ENCODE measurements around the gene DPYD. TPM values are rescaled to one million over a fixed set of nuclear protein-coding genes. Genes with fewer than 3 reads are reported as not detected.
A peak's percentile ranks its signal among the peaks of the same experiment; 100 is the strongest.
"Not testable (repeated sequence)": the region's sequence is repeated elsewhere in the genome, so short reads cannot be mapped to it uniquely, and the experiment has no call there.

DPYD gene
- total RNA-seq, 2 donors from 2014 or later, result 9.2 to 17.5 TPM

- H3K9me3 Mint-ChIP-seq, result peaks cover 9% of the 10 kb centered on the region
- no peaks in the 10 kb centered on the region for H3K4me1 Mint-ChIP-seq
- Histone ChIP-seq H3K9me3 (ENCODE audit: control insufficient read depth, low read length) (peaks cover 12% of the 10 kb centered on the region), H3K9ac (ENCODE audit: extremely low read depth, low read length, poor library complexity, severe bottlenecking) (no peak overlapping the region), H3K27ac (ENCODE audit: low read depth, low read length) (no peak overlapping the region), H3K4me1 (ENCODE audit: control insufficient read depth, insufficient read depth, low read length) (no peaks in the 10 kb centered on the region), H3K4me3 (ENCODE audit: low read length) (no peak overlapping the region), H3K27me3 (ENCODE audit: control insufficient read depth, insufficient read depth, low read length, poor library complexity, severe bottlenecking) (no peaks in the 10 kb centered on the region), H3K36me3 (ENCODE audit: control insufficient read depth, insufficient read depth, low read length) (no peaks in the 10 kb centered on the region)
- no peaks in the 10 kb centered on the region for H3K27me3 Mint-ChIP-seq (ENCODE audit: insufficient read depth)
- no peaks in the 10 kb centered on the region for H3K36me3 Mint-ChIP-seq (ENCODE audit: low read depth)
- no peak for DNase-seq
- 95 to 100% methylated on average over 2 of the region's 2 CpGs for WGBS, 2 experiments (ENCODE audit: insufficient coverage in 1 of 2, insufficient read length in 1 of 2)
- TF ChIP-seq, protein P1, sequence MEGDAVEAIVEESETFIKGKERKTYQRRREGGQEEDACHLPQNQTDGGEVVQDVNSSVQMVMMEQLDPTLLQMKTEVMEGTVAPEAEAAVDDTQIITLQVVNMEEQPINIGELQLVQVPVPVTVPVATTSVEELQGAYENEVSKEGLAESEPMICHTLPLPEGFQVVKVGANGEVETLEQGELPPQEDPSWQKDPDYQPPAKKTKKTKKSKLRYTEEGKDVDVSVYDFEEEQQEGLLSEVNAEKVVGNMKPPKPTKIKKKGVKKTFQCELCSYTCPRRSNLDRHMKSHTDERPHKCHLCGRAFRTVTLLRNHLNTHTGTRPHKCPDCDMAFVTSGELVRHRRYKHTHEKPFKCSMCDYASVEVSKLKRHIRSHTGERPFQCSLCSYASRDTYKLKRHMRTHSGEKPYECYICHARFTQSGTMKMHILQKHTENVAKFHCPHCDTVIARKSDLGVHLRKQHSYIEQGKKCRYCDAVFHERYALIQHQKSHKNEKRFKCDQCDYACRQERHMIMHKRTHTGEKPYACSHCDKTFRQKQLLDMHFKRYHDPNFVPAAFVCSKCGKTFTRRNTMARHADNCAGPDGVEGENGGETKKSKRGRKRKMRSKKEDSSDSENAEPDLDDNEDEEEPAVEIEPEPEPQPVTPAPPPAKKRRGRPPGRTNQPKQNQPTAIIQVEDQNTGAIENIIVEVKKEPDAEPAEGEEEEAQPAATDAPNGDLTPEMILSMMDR (conservative IDR thresholded peaks at IDR 0.05), result peak; percentile 81
- H3K27ac Mint-ChIP-seq, result no peak overlapping the region
- no peak overlapping the region for H3K4me3 Mint-ChIP-seq
Observed at GRCh38 chr1:97243973-97244560, 676.8 kb downstream of the DPYD start.

GRCh38 chr1:97238816-97239215, 682.0 kb downstream of the DPYD start:
- WGBS, 2 experiments (ENCODE audit: insufficient coverage in 1 of 2, insufficient read length in 1 of 2), result 90 to 92% methylated on average over 3 of the region's 3 CpGs
- Histone ChIP-seq H3K36me3 (ENCODE audit: control insufficient read depth, insufficient read depth, low read length) (no peaks in the 10 kb centered on the region), H3K9me3 (ENCODE audit: control insufficient read depth, low read length) (no peaks in the 10 kb centered on the region), H3K4me1 (ENCODE audit: control insufficient read depth, insufficient read depth, low read length) (no peaks in the 10 kb centered on the region), H3K9ac (ENCODE audit: extremely low read depth, low read length, poor library complexity, severe bottlenecking) (no peak overlapping the region), H3K27me3 (ENCODE audit: control insufficient read depth, insufficient read depth, low read length, poor library complexity, severe bottlenecking) (no peaks in the 10 kb centered on the region), H3K4me3 (ENCODE audit: low read length) (no peak overlapping the region), H3K27ac (ENCODE audit: low read depth, low read length) (no peak overlapping the region)
- H3K4me3 Mint-ChIP-seq, result no peak overlapping the region
- H3K4me1 Mint-ChIP-seq, result no peaks in the 10 kb centered on the region
- no peak overlapping the region for H3K27ac Mint-ChIP-seq
- TF ChIP-seq, protein P1 (conservative IDR thresholded peaks at IDR 0.05), result no peak
- H3K9me3 Mint-ChIP-seq, result no peaks in the 10 kb centered on the region
- no peak for DNase-seq
- no peaks in the 10 kb centered on the region for H3K27me3 Mint-ChIP-seq (ENCODE audit: insufficient read depth)
- no peaks in the 10 kb centered on the region for H3K36me3 Mint-ChIP-seq (ENCODE audit: low read depth)

DNA sequence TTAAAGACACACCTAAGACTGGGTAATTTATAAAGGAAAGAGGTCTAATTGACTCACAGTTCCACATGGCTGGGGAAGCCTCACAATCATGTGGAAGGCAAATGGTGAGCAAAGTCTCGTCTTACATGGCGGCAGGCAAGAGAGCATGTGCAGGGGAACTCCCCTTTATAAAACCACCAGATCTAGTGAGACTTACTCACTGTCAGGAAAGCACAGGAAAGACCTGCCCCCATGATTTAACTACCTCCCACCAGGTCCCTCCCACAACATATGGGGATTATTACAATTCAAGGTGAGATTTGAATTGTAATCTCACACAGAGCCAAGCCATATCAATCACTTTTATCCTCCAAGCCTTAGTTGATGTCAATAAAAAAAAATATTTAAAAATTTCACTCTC, 689.5 kb downstream of the DPYD start:
- not testable (repeated sequence) for H3K9me3 ChIP-seq (ENCODE audit: control insufficient read depth, low read length); H3K27ac ChIP-seq (ENCODE audit: low read depth, low read length); H3K36me3 ChIP-seq (ENCODE audit: control insufficient read depth, insufficient read depth, low read length); H3K27me3 Mint-ChIP-seq (ENCODE audit: insufficient read depth); H3K4me3 ChIP-seq (ENCODE audit: low read length); H3K4me1 Mint-ChIP-seq; H3K4me3 Mint-ChIP-seq; H3K9ac ChIP-seq (ENCODE audit: extremely low read depth, low read length, poor library complexity, severe bottlenecking); H3K4me1 ChIP-seq (ENCODE audit: control insufficient read depth, insufficient read depth, low read length); H3K27ac Mint-ChIP-seq; H3K27me3 ChIP-seq (ENCODE audit: control insufficient read depth, insufficient read depth, low read length, poor library complexity, severe bottlenecking); DNase-seq; H3K36me3 Mint-ChIP-seq (ENCODE audit: low read depth); H3K9me3 Mint-ChIP-seq
- WGBS, 2 experiments (ENCODE audit: insufficient coverage in 1 of 2, insufficient read length in 1 of 2), result 88 to 98% methylated on average over 2 of the region's 2 CpGs

DNA sequence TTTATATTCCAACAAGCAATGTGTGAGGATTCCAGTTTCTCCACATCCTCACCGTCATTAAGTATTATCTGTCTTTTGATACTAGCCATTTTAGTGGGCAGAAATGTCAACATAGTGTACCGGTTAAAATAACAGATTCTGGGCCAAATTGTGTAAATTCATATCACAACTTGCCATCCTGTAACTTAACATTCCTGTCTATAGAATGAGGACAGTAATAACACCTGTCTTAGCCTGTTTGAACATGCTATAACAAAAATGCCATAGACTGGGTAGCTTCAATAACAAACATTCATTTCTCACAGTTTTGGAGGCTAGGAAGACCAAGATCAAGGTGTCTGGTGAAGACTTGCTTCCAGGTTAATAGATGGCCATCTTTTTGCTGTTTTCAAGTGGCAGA, 708.2 kb downstream of the DPYD start:
- no peak overlapping the region for H3K27ac ChIP-seq (ENCODE audit: low read depth, low read length)
- H3K4me1 ChIP-seq (ENCODE audit: control insufficient read depth, insufficient read depth, low read length), result peaks cover 2% of the 10 kb centered on the region
- no peaks in the 10 kb centered on the region for H3K9me3 Mint-ChIP-seq
- peaks cover 15% of the 10 kb centered on the region for H3K4me1 Mint-ChIP-seq
- no peaks in the 10 kb centered on the region for H3K9me3 ChIP-seq (ENCODE audit: control insufficient read depth, low read length)
- H3K9ac ChIP-seq (ENCODE audit: extremely low read depth, low read length, poor library complexity, severe bottlenecking), result no peak overlapping the region
- no peak overlapping the region for H3K4me3 ChIP-seq (ENCODE audit: low read length)
- TF ChIP-seq, protein P1 (conservative IDR thresholded peaks at IDR 0.05), result no peak
- no peak for DNase-seq
- no peaks in the 10 kb centered on the region for H3K36me3 ChIP-seq (ENCODE audit: control insufficient read depth, insufficient read depth, low read length)
- H3K36me3 Mint-ChIP-seq (ENCODE audit: low read depth), result no peaks in the 10 kb centered on the region
- H3K27ac Mint-ChIP-seq, result no peak overlapping the region
- H3K4me3 Mint-ChIP-seq, result no peak overlapping the region
- no peaks in the 10 kb centered on the region for H3K27me3 Mint-ChIP-seq (ENCODE audit: insufficient read depth)
- 98 to 100% methylated on average over 2 of the region's 2 CpGs for WGBS, 2 experiments (ENCODE audit: insufficient coverage in 1 of 2, insufficient read length in 1 of 2)
- H3K27me3 ChIP-seq (ENCODE audit: control insufficient read depth, insufficient read depth, low read length, poor library complexity, severe bottlenecking), result no peaks in the 10 kb centered on the region

Data from endodermal cell (in vitro differentiated cells).